Progenitor cell of endocrine pancreas (in vitro differentiated cells): ENCODE data around the gene PDZD2. TPM values are rescaled to one million over a fixed set of nuclear protein-coding genes. Genes with fewer than 3 reads are reported as not detected.
A peak's percentile ranks its signal among the peaks of the same experiment; 100 is the strongest.

Source experiments
- DNase-seq: peaks from one replicate; pipeline ENCODE4 v3.0.0; 2021; ENCODE audit warnings: low spot score; ENCODE audit not compliant: unreplicated experiment
- H3K27ac Mint-ChIP-seq: 2 replicates; pipeline ENCODE4 v1.8.0; 2021; ENCODE audit warnings: mild to moderate bottlenecking, moderate library complexity, mixed read lengths
- H3K27me3 Mint-ChIP-seq: 2 replicates; pipeline ENCODE4 v1.8.0; 2021; ENCODE audit warnings: mixed read lengths
- H3K36me3 Mint-ChIP-seq: 2 replicates; pipeline ENCODE4 v1.8.0; 2022; ENCODE audit warnings: mixed read lengths; ENCODE audit not compliant: insufficient read depth
- H3K4me1 Mint-ChIP-seq: 2 replicates; pipeline ENCODE4 v1.8.0; 2021; ENCODE audit warnings: low read depth, mixed read lengths
- H3K4me3 Mint-ChIP-seq: 2 replicates; pipeline ENCODE4 v1.8.0; 2021; ENCODE audit warnings: low read depth, mild to moderate bottlenecking, moderate library complexity, mixed read lengths
- H3K9me3 Mint-ChIP-seq: 2 replicates; pipeline ENCODE4 v1.8.0; 2021; ENCODE audit warnings: low read depth, mixed read lengths
- CTCF ChIP-seq: fragments of 200-600 bp; sonication (generic); IDR thresholded peaks from one replicate; pipeline ENCODE4 v1.5.0; 2021; ENCODE audit warnings: antibody characterized with exemption, mild to moderate bottlenecking; ENCODE audit not compliant: unreplicated experiment
- total RNA-seq: library from RNA; stranded (reverse); gene quantifications from 2 replicates; pipeline ENCODE4 v1.2.1, GENCODE V29; 2021

Gene PDZD2
- total RNA-seq, 1 donor from 2014 or later: 3.1 TPM

GRCh38 chr5:31987985-31988710, 349.2 kb downstream of the PDZD2 start:
- Mint-ChIP-seq H3K9me3 (peaks cover 4% of the 10 kb centered on the region), H3K27me3 (no peaks in the 10 kb centered on the region), H3K36me3 (peaks cover 2% of the 10 kb centered on the region), H3K27ac (no peak overlapping the region), H3K4me3 (no peak overlapping the region), H3K4me1 (no peaks in the 10 kb centered on the region)
- DNase-seq: no peak
- no peak for TF ChIP-seq CTCF

DNA sequence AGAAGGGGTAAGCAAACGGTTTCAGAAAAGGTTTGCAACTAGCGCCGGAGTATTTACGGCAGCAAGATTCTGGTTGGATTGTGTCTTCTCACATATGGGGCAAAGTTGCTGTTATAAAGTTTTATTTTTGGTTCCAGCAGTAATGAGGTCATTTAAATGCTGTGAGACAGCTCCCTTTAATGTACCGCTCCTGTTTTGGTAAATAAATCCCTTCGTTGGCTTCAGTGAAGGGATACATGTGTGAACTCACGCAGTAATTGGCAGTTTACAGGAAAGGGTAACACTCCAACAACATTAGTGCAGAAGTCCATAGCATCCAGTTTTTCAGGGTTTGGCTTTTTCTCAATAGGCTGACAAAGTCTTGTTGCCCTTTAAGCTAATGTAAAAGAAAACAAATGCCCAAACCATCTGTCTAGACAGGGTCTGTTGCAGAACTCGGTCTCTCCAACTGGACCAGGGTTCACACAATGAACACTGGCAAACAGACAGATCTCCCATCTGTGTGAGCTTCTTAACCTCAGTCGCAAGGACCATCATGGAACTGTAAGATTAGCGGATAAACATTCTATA, 351.2 kb downstream of the PDZD2 start:
- no peaks in the 10 kb centered on the region for H3K27me3 Mint-ChIP-seq
- H3K4me1 Mint-ChIP-seq: no peaks in the 10 kb centered on the region
- peak overlapping the region; percentile 56 for H3K27ac Mint-ChIP-seq
- peaks cover 4% of the 10 kb centered on the region for H3K9me3 Mint-ChIP-seq
- H3K36me3 Mint-ChIP-seq: peaks cover 2% of the 10 kb centered on the region
- DNase-seq: no peak
- no peak overlapping the region for H3K4me3 Mint-ChIP-seq
- no peak for TF ChIP-seq CTCF

DNA sequence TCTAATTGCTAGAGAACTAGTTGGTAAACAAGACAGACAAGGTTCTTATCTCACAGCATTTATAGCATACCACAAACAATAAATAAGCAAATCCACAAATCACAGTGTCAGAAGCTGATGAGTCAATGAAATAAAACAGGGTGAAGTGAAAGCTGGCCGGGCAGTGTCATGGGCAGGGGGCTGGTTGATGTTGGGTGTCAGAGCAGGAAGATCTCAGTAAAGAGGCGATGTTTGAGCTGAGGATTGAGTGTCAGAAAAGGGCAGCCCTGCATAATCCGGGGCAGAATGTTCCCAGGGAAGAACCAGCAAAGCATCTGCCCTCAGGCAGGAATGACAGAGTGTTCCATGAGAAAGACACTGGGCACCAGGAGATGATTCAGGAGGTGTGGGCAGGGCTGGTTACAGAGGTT, 351.8 kb downstream of the PDZD2 start:
- TF ChIP-seq CTCF: no peak
- no peaks in the 10 kb centered on the region for H3K4me1 Mint-ChIP-seq

GRCh38 chr5:31992377-31992776, 353.4 kb downstream of the PDZD2 start:
- Mint-ChIP-seq H3K4me1 (no peaks in the 10 kb centered on the region), H3K4me3 (no peak overlapping the region), H3K9me3 (peaks cover 4% of the 10 kb centered on the region), H3K27me3 (no peaks in the 10 kb centered on the region), H3K36me3 (peaks cover 2% of the 10 kb centered on the region), H3K27ac (no peak overlapping the region)
- DNase-seq: no peak
- TF ChIP-seq CTCF: no peak

More for the DNA sequence above, 351.8 kb downstream of the PDZD2 start:
- Mint-ChIP-seq H3K9me3 (peaks cover 4% of the 10 kb centered on the region), H3K27me3 (no peaks in the 10 kb centered on the region), H3K4me3 (no peak overlapping the region), H3K36me3 (peaks cover 2% of the 10 kb centered on the region), H3K27ac (no peak overlapping the region)
- no peak for DNase-seq

DNA sequence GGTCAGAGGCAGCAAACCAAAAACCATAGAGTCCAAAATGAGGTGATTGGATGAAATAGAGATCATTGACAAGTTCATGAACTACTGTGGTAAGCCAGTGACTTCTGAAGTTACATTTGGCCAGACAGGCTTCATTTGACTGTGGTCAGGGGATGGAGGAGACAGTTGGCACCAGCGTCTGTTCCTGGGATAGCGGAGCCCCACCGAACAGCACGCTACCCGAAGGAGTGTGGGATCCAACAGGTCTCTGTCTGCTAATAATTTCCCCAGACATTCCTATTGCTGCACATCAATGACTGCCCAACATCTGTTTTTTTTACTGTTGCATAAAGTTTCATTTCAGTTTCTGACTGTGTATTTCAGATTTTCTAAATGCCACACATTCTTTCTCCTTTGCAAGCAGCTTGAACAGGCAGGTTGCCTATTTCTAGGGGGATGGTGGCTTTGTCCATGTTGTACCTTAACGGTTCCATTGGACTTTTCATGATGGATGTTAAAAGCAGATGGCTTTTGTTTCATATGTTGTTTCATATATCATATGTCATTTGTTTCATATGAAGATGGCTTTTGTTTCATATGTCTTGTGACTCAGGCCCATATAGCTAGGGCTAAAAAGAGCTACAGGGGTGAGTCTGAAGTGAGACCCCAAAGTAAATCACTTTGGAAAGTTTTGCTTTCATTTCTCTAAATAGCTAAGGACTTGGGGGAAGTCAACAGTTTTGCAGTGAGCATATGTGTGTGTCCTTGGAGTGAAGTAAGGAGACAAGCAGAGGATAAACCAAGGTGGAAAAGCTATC, 354.4 kb downstream of the PDZD2 start:
- H3K9me3 Mint-ChIP-seq: no peaks in the 10 kb centered on the region
- TF ChIP-seq CTCF: no peak
- no peak for DNase-seq
- no peaks in the 10 kb centered on the region for H3K27me3 Mint-ChIP-seq
- no peaks in the 10 kb centered on the region for H3K4me1 Mint-ChIP-seq
- no peaks in the 10 kb centered on the region for H3K36me3 Mint-ChIP-seq
- H3K27ac Mint-ChIP-seq: no peak overlapping the region
- no peak overlapping the region for H3K4me3 Mint-ChIP-seq
